SU-DHL-6 (cell line): Measurements from ENCODE around the gene FJX1.
"Not testable (repeated sequence)": the region's sequence is repeated elsewhere in the genome, so short reads cannot be mapped to it uniquely, and the experiment has no call there.

Experiments used
- H2AFZ ChIP-seq: fragments of 200-600 bp; sonication (generic); 2 replicates; pipeline ENCODE4 v1.6.1; 2014; ENCODE audit warnings: low read depth, mild to moderate bottlenecking, moderate library complexity, mixed read lengths, antibody characterized with exemption, low read length; ENCODE audit not compliant: severe bottlenecking
- H3F3A ChIP-seq: fragments of 200-600 bp; shearing (Covaris generic); 2 replicates; pipeline ENCODE4 v1.6.0; 2016; ENCODE audit warnings: antibody characterized with exemption, mild to moderate bottlenecking; ENCODE audit not compliant: insufficient read depth
- H3K27ac ChIP-seq: fragments of 200-600 bp; sonication (generic); 2 replicates; pipeline ENCODE4 v1.5.1; 2016; ENCODE audit warnings: low read depth, mild to moderate bottlenecking, low read length, moderate library complexity, mixed read lengths
- H3K27me3 ChIP-seq: fragments of 200-600 bp; sonication (generic), shearing (Covaris generic); 2 replicates; pipeline ENCODE4 v1.6.0; 2014; ENCODE audit warnings: mild to moderate bottlenecking, low read length
- H3K36me3 ChIP-seq: fragments of 200-600 bp; sonication (generic); 2 replicates; pipeline ENCODE4 v1.6.1; 2014; ENCODE audit warnings: mild to moderate bottlenecking, low read length, mixed read lengths
- H3K4me2 ChIP-seq: fragments of 300-600, 200-600 bp; shearing (Covaris generic), sonication (generic); 2 replicates; pipeline ENCODE4 v1.6.0; 2014; ENCODE audit warnings: low read length, low read depth, mild to moderate bottlenecking; ENCODE audit not compliant: poor library complexity, severe bottlenecking
- H3K4me3 ChIP-seq: fragments of 200-600 bp; sonication (generic); 2 replicates; pipeline ENCODE4 v1.5.1; 2014; ENCODE audit warnings: antibody characterized with exemption, low read length, mild to moderate bottlenecking, mixed read lengths; ENCODE audit not compliant: insufficient read depth, poor library complexity, severe bottlenecking
- H3K79me2 ChIP-seq: fragments of 200-600 bp; sonication (generic); 2 replicates; pipeline ENCODE4 v1.6.1; 2014; ENCODE audit warnings: mild to moderate bottlenecking, low read length, moderate library complexity; ENCODE audit not compliant: insufficient read depth
- H3K9ac ChIP-seq: fragments of 200-600 bp; sonication (generic); 2 replicates; pipeline ENCODE4 v1.7.0; 2014; ENCODE audit warnings: mild to moderate bottlenecking, low read length
- H3K9me2 ChIP-seq: fragments of 200-600 bp; sonication (generic); replicated peaks from 2 replicates; pipeline ENCODE4 v1.6.1; 2014; ENCODE audit warnings: low read length; ENCODE audit not compliant: insufficient read depth
- H3K9me3 ChIP-seq: fragments of 200-600 bp; sonication (generic); 2 replicates; pipeline ENCODE4 v1.6.1; 2014; ENCODE audit warnings: low read length, mixed read lengths; ENCODE audit not compliant: insufficient read depth
- H4K20me1 ChIP-seq: fragments of 200-600 bp; sonication (generic); 2 replicates; pipeline ENCODE4 v1.6.1; 2014; ENCODE audit warnings: low read depth, mild to moderate bottlenecking, antibody characterized with exemption, low read length, moderate library complexity, mixed read lengths
- EZH2phosphoT487 ChIP-seq: fragments of 200-600 bp; sonication (generic), shearing (Covaris generic); conservative IDR thresholded peaks from 2 replicates; pipeline ENCODE4 v1.6.1; 2018; ENCODE audit warnings: mild to moderate bottlenecking, antibody characterized with exemption, low read length, moderate library complexity, mixed read lengths
- TF ChIP-seq, protein P1 (sequence below): fragments of 200-600 bp; sonication (generic); IDR thresholded peaks from one replicate; pipeline ENCODE4 v1.5.1; 2017; ENCODE audit warnings: antibody characterized with exemption, mild to moderate bottlenecking, low read length, moderate library complexity; ENCODE audit not compliant: insufficient read depth, poor library complexity, severe bottlenecking

FJX1 gene

DNA sequence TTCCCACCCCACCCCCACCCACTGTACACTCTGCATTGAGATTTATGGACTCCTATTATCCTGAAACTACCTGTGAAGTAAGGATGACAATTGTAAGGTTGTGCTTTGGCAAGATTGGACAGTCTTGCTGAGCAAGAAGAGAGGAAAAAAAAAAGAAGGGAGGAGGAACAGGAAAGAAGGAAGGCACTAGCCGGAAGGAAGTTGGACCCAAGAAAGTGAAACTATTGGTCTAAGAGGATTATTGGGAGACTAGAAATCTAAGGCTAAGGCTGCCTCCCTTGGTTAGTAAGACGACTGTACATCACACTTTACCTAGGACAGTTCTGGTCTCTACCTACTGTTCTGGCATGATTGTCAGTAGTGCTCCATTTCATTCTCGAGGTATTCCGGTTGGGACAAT is 32.2 kb downstream of the FJX1 start:
- H3K9ac ChIP-seq, result no peak overlapping the region
- no peaks in the 10 kb centered on the region for H3K27me3 ChIP-seq
- H3K36me3 ChIP-seq, result no peaks in the 10 kb centered on the region
- H4K20me1 ChIP-seq, result no peaks in the 10 kb centered on the region
- H2AFZ ChIP-seq, result no peak overlapping the region
- H3K4me2 ChIP-seq, result no peak overlapping the region
- H3K9me2 ChIP-seq, result no peaks in the 10 kb centered on the region
- H3K79me2 ChIP-seq, result no peaks in the 10 kb centered on the region
- no peak for TF ChIP-seq EZH2phosphoT487
- TF ChIP-seq, protein P1, sequence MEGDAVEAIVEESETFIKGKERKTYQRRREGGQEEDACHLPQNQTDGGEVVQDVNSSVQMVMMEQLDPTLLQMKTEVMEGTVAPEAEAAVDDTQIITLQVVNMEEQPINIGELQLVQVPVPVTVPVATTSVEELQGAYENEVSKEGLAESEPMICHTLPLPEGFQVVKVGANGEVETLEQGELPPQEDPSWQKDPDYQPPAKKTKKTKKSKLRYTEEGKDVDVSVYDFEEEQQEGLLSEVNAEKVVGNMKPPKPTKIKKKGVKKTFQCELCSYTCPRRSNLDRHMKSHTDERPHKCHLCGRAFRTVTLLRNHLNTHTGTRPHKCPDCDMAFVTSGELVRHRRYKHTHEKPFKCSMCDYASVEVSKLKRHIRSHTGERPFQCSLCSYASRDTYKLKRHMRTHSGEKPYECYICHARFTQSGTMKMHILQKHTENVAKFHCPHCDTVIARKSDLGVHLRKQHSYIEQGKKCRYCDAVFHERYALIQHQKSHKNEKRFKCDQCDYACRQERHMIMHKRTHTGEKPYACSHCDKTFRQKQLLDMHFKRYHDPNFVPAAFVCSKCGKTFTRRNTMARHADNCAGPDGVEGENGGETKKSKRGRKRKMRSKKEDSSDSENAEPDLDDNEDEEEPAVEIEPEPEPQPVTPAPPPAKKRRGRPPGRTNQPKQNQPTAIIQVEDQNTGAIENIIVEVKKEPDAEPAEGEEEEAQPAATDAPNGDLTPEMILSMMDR, result no peak
- H3K4me3 ChIP-seq, result no peak overlapping the region
- H3F3A ChIP-seq, result no peaks in the 10 kb centered on the region
- no peaks in the 10 kb centered on the region for H3K9me3 ChIP-seq
- no peak overlapping the region for H3K27ac ChIP-seq

DNA sequence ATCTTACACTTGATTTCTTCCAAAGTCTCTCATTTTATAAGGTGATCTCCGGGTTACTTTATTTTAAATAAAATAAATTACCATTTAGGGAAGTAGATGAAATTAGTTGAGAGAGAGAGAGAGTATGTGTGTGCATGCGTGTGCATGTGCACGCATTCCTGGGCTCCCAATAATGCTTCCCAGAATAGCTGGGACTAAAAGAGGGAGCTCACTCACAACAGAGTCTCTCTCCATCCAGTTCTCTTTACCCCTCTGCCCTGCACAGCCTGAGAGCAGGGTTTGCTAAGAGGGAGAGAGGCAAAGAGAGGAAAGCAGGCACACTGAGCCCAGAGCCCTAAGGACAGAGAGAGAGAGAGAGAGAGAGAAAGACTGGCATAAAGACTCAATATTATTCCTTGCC is 33.0 kb downstream of the FJX1 start:
- Histone ChIP-seq H2AFZ (no peak overlapping the region), H3K9me3 (no peaks in the 10 kb centered on the region), H3K9me2 (no peaks in the 10 kb centered on the region), H4K20me1 (no peaks in the 10 kb centered on the region), H3F3A (no peaks in the 10 kb centered on the region), H3K9ac (no peak overlapping the region), H3K27ac (no peak overlapping the region), H3K4me3 (no peak overlapping the region), H3K4me2 (no peak overlapping the region), H3K36me3 (no peaks in the 10 kb centered on the region), H3K79me2 (no peaks in the 10 kb centered on the region), H3K27me3 (no peaks in the 10 kb centered on the region)
- TF ChIP-seq EZH2phosphoT487, result no peak
- TF ChIP-seq, protein P1, result no peak

DNA sequence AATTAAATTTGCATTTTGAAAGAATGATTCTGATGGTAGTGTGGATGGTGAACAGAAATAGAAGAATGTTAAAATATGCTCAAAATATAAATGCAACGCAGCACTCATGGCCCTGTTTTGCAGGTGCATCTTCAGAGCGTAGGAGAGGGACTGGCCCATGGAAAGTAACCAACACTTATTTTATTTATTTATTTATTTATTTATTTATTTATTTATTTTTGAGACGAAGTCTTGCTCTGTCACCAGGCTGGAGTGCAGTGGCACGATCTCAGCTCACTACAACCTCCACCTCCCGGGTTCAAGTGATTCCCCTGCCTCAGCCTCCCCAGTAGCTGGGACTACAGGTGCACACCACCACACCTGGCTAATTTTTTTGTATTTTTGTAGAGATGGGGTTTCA is 34.5 kb downstream of the FJX1 start:
- not testable (repeated sequence) for H3K4me2 ChIP-seq, H3K36me3 ChIP-seq, H3F3A ChIP-seq, H3K9me2 ChIP-seq, H4K20me1 ChIP-seq, H3K27ac ChIP-seq, H3K9ac ChIP-seq, H2AFZ ChIP-seq, H3K4me3 ChIP-seq, H3K79me2 ChIP-seq, H3K27me3 ChIP-seq, H3K9me3 ChIP-seq

DNA sequence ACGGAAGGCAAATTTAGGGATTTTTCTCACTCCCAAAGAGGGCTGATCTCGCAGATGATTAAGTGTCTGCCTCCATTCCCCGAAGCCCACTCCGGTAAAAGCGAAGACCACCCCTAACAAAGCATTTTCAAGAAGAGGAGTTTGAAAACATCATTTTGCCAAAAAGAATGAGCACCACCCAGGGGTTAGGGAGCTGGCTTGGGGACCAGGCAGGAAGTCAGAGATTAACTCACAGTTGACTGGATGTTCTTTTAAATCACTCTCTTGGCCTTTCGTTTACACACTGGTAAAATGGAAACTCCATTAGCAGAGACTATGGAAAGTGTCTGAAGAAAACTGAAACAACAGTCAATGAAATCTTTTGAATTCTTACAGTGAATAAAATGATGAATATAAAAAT is 36.5 kb downstream of the FJX1 start:
- Histone ChIP-seq H2AFZ (no peak overlapping the region), H3K4me3 (no peak overlapping the region), H3K27me3 (no peaks in the 10 kb centered on the region), H4K20me1 (no peaks in the 10 kb centered on the region), H3K9ac (no peak overlapping the region), H3F3A (no peaks in the 10 kb centered on the region), H3K9me2 (no peaks in the 10 kb centered on the region), H3K36me3 (no peaks in the 10 kb centered on the region), H3K9me3 (no peaks in the 10 kb centered on the region), H3K79me2 (no peaks in the 10 kb centered on the region), H3K4me2 (no peak overlapping the region), H3K27ac (no peak overlapping the region)
- TF ChIP-seq, protein P1, result no peak
- no peak for TF ChIP-seq EZH2phosphoT487
